Measurements from ENCODE around the gene GJC2.
A peak's percentile ranks its signal among the peaks of the same experiment; 100 is the strongest.

- no peak for TF ChIP-seq CTCF (IDR thresholded peaks at IDR 0.05)
- peak; percentile 43 for TF ChIP-seq POLR2AphosphoS5 (IDR thresholded peaks at IDR 0.05)
- no peak for TF ChIP-seq POLR2A (IDR thresholded peaks at IDR 0.05)
Measured at GRCh38 chr1:228109962-228110488, 39.7 kb upstream of the GJC2 start.

All from gastroesophageal sphincter (tissue), 3 donors.